AG09319 (cell line): ENCODE results near the gene GRK1.
"Not testable (repeated sequence)": the region's sequence is repeated elsewhere in the genome, so short reads cannot be mapped to it uniquely, and the experiment has no call there.

Experiments
- DNase-seq: peaks from one replicate; pipeline ENCODE4 v3.0.0-alpha.2; 2010; ENCODE audit warnings: low read depth; ENCODE audit errors: extremely low read depth
- TF ChIP-seq, protein P1 (sequence below): IDR thresholded peaks from 2 replicates; pipeline ENCODE4 v1.5.1; 2011; ENCODE audit warnings: low read depth, mild to moderate bottlenecking, inconsistent platforms, low read length, moderate library complexity

The GRK1 gene

DNA sequence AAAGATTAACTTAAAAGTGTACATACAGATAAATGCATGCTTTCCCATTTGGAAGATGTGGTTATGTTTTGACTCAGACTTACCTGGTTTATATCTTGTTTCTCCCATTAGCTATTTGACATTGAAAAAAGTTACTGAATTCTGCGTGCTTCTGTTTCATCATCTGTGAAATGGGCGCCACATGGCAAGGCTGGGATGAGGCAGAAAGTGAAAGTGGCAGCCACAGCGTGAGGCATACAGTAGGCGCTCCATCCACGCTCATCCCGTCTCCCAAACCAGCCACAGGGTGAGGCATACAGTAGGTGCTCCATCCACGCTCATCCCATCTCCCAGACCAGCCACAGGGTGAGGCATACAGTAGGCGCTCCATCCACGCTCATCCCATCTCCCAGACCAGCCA, 78.0 kb downstream of the GRK1 start:
- no peak for DNase-seq
- TF ChIP-seq, protein P1, sequence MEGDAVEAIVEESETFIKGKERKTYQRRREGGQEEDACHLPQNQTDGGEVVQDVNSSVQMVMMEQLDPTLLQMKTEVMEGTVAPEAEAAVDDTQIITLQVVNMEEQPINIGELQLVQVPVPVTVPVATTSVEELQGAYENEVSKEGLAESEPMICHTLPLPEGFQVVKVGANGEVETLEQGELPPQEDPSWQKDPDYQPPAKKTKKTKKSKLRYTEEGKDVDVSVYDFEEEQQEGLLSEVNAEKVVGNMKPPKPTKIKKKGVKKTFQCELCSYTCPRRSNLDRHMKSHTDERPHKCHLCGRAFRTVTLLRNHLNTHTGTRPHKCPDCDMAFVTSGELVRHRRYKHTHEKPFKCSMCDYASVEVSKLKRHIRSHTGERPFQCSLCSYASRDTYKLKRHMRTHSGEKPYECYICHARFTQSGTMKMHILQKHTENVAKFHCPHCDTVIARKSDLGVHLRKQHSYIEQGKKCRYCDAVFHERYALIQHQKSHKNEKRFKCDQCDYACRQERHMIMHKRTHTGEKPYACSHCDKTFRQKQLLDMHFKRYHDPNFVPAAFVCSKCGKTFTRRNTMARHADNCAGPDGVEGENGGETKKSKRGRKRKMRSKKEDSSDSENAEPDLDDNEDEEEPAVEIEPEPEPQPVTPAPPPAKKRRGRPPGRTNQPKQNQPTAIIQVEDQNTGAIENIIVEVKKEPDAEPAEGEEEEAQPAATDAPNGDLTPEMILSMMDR, result no peak

DNA sequence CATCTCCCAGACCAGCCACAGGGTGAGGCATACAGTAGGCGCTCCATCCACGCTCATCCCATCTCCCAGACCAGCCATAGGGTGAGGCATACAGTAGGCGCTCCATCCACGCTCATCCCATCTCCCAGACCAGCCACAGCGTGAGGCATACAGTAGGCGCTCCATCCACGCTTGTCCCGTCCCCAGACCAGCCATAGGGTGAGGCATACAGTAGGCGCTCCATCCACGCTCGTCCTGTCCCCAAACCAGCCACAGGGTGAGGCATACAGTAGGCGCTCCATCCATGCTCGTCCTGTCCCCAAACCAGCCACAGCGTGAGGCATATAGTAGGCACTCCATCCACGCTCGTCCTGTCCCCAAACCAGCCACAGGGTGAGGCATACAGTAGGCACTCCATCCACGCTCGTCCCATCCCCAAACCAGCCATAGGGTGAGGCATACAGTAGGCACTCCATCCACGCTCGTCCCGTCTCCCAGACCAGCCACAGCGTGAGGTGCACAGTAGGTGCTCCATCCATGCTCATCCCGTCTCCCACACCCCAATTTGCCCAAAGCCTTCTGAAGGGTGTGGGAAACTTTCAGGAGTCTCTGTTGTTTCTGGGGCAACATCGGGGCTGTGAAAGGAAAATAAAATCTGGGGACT, 78.6 kb downstream of the GRK1 start:
- not testable (repeated sequence) for DNase-seq

DNA sequence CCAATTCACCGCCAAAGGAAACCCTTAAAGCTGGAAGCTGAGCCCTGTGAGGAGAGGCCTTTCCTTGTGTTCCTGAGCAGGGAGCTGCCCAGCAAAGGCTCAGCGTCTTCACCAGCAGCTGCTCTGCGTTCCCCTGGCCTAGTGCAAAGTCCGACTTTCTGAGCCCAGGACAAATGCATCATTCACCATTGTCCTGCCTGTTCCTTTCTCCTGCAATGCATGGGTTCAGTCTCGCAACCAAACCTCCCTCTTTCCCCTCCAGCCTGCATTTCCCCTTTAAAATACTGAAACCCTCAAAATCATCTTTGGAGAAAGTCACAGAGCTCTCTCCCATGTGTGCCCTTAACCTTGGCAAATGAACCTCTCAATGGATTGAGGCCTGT, 79.1 kb downstream of the GRK1 start:
- DNase-seq, result no peak
- TF ChIP-seq, protein P1, result no peak

DNA sequence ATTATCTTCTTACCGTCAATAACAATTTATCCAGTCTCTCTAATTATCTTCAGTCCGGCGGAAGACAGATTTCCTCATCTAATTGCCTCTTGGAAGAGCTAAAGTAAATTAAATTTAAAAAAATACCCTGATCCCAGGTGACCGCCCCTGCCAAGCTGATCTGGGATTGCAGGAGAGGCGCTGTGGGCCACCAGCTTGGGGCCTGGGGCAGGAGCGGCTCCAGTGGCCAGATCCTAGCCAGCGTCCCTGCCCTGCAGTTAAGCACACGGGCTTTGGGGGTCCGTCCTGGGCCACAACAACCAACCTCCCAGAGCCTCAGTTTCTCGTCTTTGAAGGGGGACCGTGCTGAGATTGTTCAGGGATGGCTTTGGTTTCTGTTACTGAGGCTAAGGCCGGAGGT, 79.7 kb downstream of the GRK1 start:
- DNase-seq, result no peak
- TF ChIP-seq, protein P1, result no peak

DNA sequence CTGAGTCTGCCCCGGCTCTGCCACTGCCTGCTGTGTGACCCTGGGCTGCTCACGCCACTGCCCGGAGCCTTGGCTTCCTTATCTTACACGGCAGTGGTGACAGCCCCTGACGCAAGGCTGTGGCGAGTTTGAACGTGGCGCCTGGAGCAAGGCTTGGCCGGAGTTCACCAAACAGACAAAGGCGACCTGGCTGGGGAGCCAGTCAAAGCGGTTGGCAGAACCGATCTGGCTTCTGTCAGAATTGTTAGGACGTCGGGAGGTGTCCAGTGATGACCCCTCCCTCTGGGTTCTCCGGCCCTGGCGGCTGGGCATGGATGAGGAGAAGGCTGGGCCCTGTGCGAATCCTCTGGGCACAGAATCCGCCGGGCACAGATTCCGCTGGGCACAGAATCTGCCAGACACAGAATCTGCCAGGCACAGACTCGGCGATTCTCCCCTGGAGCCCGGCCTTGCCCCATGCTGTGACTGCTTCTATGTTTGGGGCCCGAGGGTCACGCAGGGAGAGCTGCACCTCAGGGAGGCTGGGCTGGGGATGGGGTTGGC, 80.3 kb downstream of the GRK1 start:
- TF ChIP-seq, protein P1, result no peak
- DNase-seq, result no peak

DNA sequence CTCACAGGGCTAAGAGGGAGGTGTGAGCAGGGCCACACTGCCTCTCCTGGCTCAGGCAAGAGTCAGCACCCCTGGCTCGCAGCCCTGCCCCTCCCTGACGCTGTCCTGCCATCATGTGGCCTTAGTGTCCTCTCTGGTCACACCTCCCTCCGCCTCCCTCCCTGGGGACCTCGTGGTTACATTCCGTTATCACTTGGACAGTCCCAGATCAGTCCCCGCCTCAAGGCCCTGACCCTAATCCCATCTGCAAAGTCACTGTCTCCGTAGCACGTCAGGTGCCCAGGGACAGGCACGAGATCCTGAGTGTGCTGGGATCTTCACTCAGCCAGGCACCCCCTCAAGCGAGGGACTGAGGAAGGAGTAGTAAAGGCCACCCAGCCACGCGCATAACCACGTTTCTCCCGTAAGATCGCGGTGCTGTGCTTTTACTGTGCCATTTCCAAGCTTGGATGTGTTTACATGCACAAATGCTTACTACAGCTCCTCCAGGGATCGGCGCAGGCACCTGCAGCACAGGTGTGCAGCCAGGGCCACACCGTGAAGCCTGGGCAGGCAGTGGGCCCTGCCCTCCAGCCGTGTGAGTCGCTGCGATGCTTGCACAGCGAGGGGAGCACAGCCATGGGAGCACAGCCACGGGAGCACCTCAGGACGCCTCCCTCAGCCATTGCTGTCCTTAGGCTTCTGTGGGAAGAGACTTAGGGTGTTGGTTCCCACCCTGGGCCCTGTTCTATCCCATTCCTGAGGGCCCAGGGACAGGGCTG, 81.3 kb downstream of the GRK1 start:
- TF ChIP-seq, protein P1, result no peak
- no peak for DNase-seq

DNA sequence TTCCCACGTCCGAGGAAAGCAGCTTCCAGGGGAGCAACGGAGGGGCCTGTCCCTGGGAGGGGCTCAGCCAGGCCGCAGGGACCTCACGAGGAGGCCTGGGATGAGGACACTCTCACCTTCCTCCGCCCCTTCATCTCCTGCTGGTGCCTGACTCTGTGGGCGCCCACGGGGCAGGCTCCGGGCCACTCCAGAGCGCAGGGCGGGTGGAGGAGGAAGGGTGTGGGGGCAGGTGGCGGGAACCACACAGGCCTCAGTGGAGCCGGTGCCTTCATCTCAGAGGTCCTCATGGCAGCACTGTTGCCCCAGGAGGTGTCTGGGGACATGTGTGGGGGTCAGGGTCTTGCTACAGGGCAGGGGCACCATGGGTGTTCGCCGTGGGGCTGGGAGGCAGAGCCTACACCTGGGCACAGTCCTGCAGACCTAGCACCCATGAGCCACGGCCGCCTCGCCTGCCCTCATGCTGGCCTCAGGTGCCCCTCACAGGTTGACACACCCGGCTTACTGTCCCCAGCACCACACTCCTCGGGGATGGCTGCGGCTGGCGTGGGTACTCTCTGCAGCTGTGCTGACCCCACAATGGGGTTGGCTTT, 81.9 kb downstream of the GRK1 start:
- TF ChIP-seq, protein P1, result no peak
- DNase-seq, result no peak
